Right renal cortex interstitium (tissue), 3 donors: Measurements from ENCODE around the gene RRP9. TPM values are rescaled to one million over a fixed set of nuclear protein-coding genes. Genes with fewer than 3 reads are reported as not detected.
"Not testable (repeated sequence)": the region's sequence is repeated elsewhere in the genome, so short reads cannot be mapped to it uniquely, and the experiment has no call there.

ENCODE experiments used
- DNase-seq, 3 donors: peaks; one replicate each; pipeline ENCODE4 v3.0.0-alpha.2; 2013; ENCODE audit warnings: low read depth in 3 of 3, low spot score in 2 of 3
- polyA plus RNA-seq, 3 donors: library from polyadenylated mRNA; unstranded; fragments of 120-200 nt; gene quantifications; one replicate each; pipeline ENCODE4 v1.2.1, GENCODE V29; 2013; ENCODE audit not compliant: insufficient read length in 3 of 3

RRP9 gene
- polyA plus RNA-seq, 3 donors: 17.3 to 19.2 (median 17.5) TPM

- no peak for DNase-seq
These were observed 849 bp downstream of the RRP9 start for GRCh38 chr3:51940648-51941462.

- DNase-seq: no peak
These were observed 2.8 kb downstream of the RRP9 start for GRCh38 chr3:51938780-51939425.

GRCh38 chr3:51937611-51938450 is 3.9 kb downstream of the RRP9 start:
- no peak for DNase-seq

GRCh38 chr3:51937014-51937413 is 4.7 kb downstream of the RRP9 start:
- DNase-seq: no peak

- DNase-seq: no peak
These were observed 5.6 kb downstream of the RRP9 start for GRCh38 chr3:51935886-51936755.

- DNase-seq: no peak
These were observed 6.5 kb downstream of the RRP9 start for GRCh38 chr3:51934991-51935885.

GRCh38 chr3:51934139-51934850 is 7.4 kb downstream of the RRP9 start:
- DNase-seq: no peak

GRCh38 chr3:51933471-51934138 is 8.1 kb downstream of the RRP9 start:
- DNase-seq: no peak

- no peak for DNase-seq
These were observed 9.0 kb downstream of the RRP9 start for GRCh38 chr3:51932471-51933370.

GRCh38 chr3:51931756-51932155 is 9.9 kb downstream of the RRP9 start:
- DNase-seq: no peak

GRCh38 chr3:51930439-51930838 is 11.3 kb downstream of the RRP9 start:
- no peak for DNase-seq

GRCh38 chr3:51929420-51930003 is 12.2 kb downstream of the RRP9 start:
- no peak for DNase-seq

GRCh38 chr3:51928981-51929380 is 12.7 kb downstream of the RRP9 start:
- not testable (repeated sequence) for DNase-seq

GRCh38 chr3:51928438-51928837 is 13.3 kb downstream of the RRP9 start:
- DNase-seq: no peak

- DNase-seq: no peak
These were observed 14.4 kb downstream of the RRP9 start for GRCh38 chr3:51927061-51927977.
